HG03439 (cell line): ENCODE measurements around the gene STARD13.

Experiments
- ATAC-seq: cut with Tn5 transposase; IDR thresholded peaks from one replicate; pipeline ENCODE4 v1.9.1; 2021; ENCODE audit warnings: mild to moderate bottlenecking, moderate library complexity; ENCODE audit not compliant: unreplicated experiment

The STARD13 gene

GRCh38 chr13:33285420-33286124 lies at the start of gene STARD13:
TSS of gene STARD13 (minus strand) at chr13:33285755. CDS start at chr13:33285638, 117 bp downstream.
- no peak for ATAC-seq

- no peak for ATAC-seq
Measured at GRCh38 chr13:33334831-33335230, 49.3 kb upstream of the STARD13 start.

- no peak for ATAC-seq
Measured at GRCh38 chr13:33331962-33332361, 46.4 kb upstream of the STARD13 start.

- no peak for ATAC-seq
Measured at GRCh38 chr13:33330483-33330882, 44.9 kb upstream of the STARD13 start.

- no peak for ATAC-seq
Measured at GRCh38 chr13:33328701-33329100, 43.1 kb upstream of the STARD13 start.

GRCh38 chr13:33326723-33327122 lies 41.2 kb upstream of the STARD13 start:
- no peak for ATAC-seq

- no peak for ATAC-seq
Measured at GRCh38 chr13:33326246-33326645, 40.7 kb upstream of the STARD13 start.

GRCh38 chr13:33323801-33324510 lies 38.4 kb upstream of the STARD13 start:
- no peak for ATAC-seq

- ATAC-seq: no peak
Measured at GRCh38 chr13:33322965-33323668, 37.6 kb upstream of the STARD13 start.

- no peak for ATAC-seq
Measured at GRCh38 chr13:33322543-33322809, 36.9 kb upstream of the STARD13 start.

GRCh38 chr13:33321686-33322542 lies 36.4 kb upstream of the STARD13 start:
- no peak for ATAC-seq

- ATAC-seq: no peak
Measured at GRCh38 chr13:33319859-33320258, 34.3 kb upstream of the STARD13 start.

GRCh38 chr13:33318744-33319143 lies 33.2 kb upstream of the STARD13 start:
- no peak for ATAC-seq

- no peak for ATAC-seq
Measured at GRCh38 chr13:33318037-33318436, 32.5 kb upstream of the STARD13 start.

- no peak for ATAC-seq
Measured at GRCh38 chr13:33316890-33317289, 31.3 kb upstream of the STARD13 start.

GRCh38 chr13:33313504-33313903 lies 27.9 kb upstream of the STARD13 start:
- ATAC-seq: no peak

GRCh38 chr13:33312861-33313212 lies 27.3 kb upstream of the STARD13 start:
- ATAC-seq: no peak

- no peak for ATAC-seq
Measured at GRCh38 chr13:33312150-33312860, 26.8 kb upstream of the STARD13 start.

- no peak for ATAC-seq
Measured at GRCh38 chr13:33311040-33311439, 25.5 kb upstream of the STARD13 start.

GRCh38 chr13:33310245-33311038 lies 24.9 kb upstream of the STARD13 start:
- no peak for ATAC-seq
